Parathyroid adenoma (tissue), 2 donors: ENCODE measurements around the gene ANGPTL2.

Experiments used
- H2AFZ ChIP-seq: fragments of 300-600 bp; sonication (generic); one replicate; pipeline ENCODE4 v1.7.0; 2017; ENCODE audit warnings: antibody characterized with exemption, mild to moderate bottlenecking
- H3K27ac ChIP-seq: fragments of 300-600 bp; sonication (generic); one replicate; pipeline ENCODE4 v1.7.0; 2017
- H3K27me3 ChIP-seq: fragments of 300-600 bp; sonication (generic); one replicate; pipeline ENCODE4 v1.7.0; 2017; ENCODE audit warnings: low read length; ENCODE audit not compliant: control insufficient read depth, insufficient read depth
- H3K36me3 ChIP-seq: fragments of 300-600 bp; sonication (generic); one replicate; pipeline ENCODE4 v1.7.0; 2017; ENCODE audit warnings: low read length; ENCODE audit not compliant: control insufficient read depth, insufficient read depth
- H3K4me1 ChIP-seq: fragments of 300-600 bp; sonication (generic); one replicate; pipeline ENCODE4 v1.7.0; 2017; ENCODE audit warnings: control low read depth
- H3K4me2 ChIP-seq: fragments of 300-600 bp; sonication (generic); one replicate; pipeline ENCODE4 v1.7.0; 2017; ENCODE audit warnings: low read length
- H3K4me3 ChIP-seq: fragments of 300-600 bp; sonication (generic); one replicate; pipeline ENCODE4 v1.7.0; 2017; ENCODE audit warnings: low read depth, low read length
- H3K79me2 ChIP-seq: fragments of 300-600 bp; sonication (generic); one replicate; pipeline ENCODE4 v1.7.0; 2017; ENCODE audit warnings: control low read depth
- H3K9ac ChIP-seq: fragments of 300-600 bp; sonication (generic); one replicate; pipeline ENCODE4 v1.7.0; 2017; ENCODE audit warnings: mild to moderate bottlenecking
- H3K9me3 ChIP-seq: fragments of 300-600 bp; sonication (generic); one replicate; pipeline ENCODE4 v1.7.0; 2017; ENCODE audit warnings: low read length; ENCODE audit not compliant: control insufficient read depth
- TF ChIP-seq, protein P1 (sequence below): fragments of 300-600 bp; sonication (generic); IDR thresholded peaks from one replicate; pipeline ENCODE4 v1.7.0; 2017; ENCODE audit warnings: antibody characterized with exemption, mild to moderate bottlenecking
- donor health status: primary hyperparathyroidism.

The ANGPTL2 gene

DNA sequence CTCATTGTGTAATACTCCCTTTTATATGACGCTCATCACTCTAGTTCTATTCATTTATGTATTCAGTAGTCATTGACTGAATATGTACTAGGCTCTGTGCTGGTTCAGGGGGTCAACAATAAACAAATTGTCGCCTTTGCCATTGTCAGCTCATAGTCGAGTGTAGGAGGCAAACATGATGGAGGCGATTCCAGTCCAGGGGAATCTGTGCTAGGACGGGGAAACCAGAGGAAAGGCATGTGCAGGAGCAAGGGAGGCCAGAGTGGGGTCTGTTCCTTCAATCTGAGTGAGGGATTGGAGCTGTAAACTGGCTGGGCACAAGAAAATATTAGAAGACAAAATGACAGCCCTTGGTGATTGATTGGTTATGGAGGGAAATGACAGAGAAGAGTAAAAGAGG is 83.9 kb downstream of the ANGPTL2 start:
- Histone ChIP-seq H2AFZ (no peak overlapping the region), H3K27ac (no peak overlapping the region), H3K4me1 (no peaks in the 10 kb centered on the region), H3K4me2 (no peak overlapping the region), H3K36me3 (no peaks in the 10 kb centered on the region), H3K79me2 (no peaks in the 10 kb centered on the region), H3K27me3 (no peaks in the 10 kb centered on the region), H3K9ac (no peak overlapping the region), H3K9me3 (no peaks in the 10 kb centered on the region), H3K4me3 (no peak overlapping the region)
- TF ChIP-seq, protein P1, sequence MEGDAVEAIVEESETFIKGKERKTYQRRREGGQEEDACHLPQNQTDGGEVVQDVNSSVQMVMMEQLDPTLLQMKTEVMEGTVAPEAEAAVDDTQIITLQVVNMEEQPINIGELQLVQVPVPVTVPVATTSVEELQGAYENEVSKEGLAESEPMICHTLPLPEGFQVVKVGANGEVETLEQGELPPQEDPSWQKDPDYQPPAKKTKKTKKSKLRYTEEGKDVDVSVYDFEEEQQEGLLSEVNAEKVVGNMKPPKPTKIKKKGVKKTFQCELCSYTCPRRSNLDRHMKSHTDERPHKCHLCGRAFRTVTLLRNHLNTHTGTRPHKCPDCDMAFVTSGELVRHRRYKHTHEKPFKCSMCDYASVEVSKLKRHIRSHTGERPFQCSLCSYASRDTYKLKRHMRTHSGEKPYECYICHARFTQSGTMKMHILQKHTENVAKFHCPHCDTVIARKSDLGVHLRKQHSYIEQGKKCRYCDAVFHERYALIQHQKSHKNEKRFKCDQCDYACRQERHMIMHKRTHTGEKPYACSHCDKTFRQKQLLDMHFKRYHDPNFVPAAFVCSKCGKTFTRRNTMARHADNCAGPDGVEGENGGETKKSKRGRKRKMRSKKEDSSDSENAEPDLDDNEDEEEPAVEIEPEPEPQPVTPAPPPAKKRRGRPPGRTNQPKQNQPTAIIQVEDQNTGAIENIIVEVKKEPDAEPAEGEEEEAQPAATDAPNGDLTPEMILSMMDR = no peak
